ENCODE results near the gene FAT2. TPM values are rescaled to one million over a fixed set of nuclear protein-coding genes. Genes with fewer than 3 reads are reported as not detected.

FAT2 gene
- total and polyA plus RNA-seq, 2 donors (not counting 1 experiment from before 2014, with no cell fraction given), result not detected

- POLR2A ChIA-PET, result no interaction called here
- no peak overlapping the region for H3K4me2 ChIP-seq (replicated peaks; ENCODE audit: low read depth, low read length, poor library complexity, severe bottlenecking)
- H3K4me1 ChIP-seq (ENCODE audit: control insufficient read depth in 2 of 2, insufficient read depth in 2 of 2, low read length in 2 of 2), result no peaks in the 10 kb centered on the region
- no peak overlapping the region for H3K27ac Mint-ChIP-seq
- H3K4me3 Mint-ChIP-seq, result no peak overlapping the region
- H3K4me1 Mint-ChIP-seq, result no peaks in the 10 kb centered on the region
- H3K27me3 ChIP-seq (replicated peaks in 1 of 4; ENCODE audit: control extremely low read depth in 1 of 4, control insufficient read depth in 3 of 4, insufficient read depth in 4 of 4, low read length in 3 of 4), result no peaks in the 10 kb centered on the region
- H3K27me3 Mint-ChIP-seq, result no peaks in the 10 kb centered on the region
- H2AFZ ChIP-seq (ENCODE audit: insufficient read depth, low read depth, low read length, poor library complexity, severe bottlenecking), result no peak overlapping the region
- DNase-seq, result no peak
- CTCF ChIA-PET, result no interaction called here
- H3K9me3 ChIP-seq (ENCODE audit: control extremely low read depth in 1 of 3, control insufficient read depth in 2 of 3, insufficient read depth in 1 of 3, low read length in 2 of 3), result no peaks in the 10 kb centered on the region
- no peak overlapping the region for H3K9ac ChIP-seq (ENCODE audit: low read length)
- H3K27ac ChIP-seq (ENCODE audit: low read length in 2 of 2), result no peak overlapping the region
- ATAC-seq (ENCODE audit: low read depth), result no peak
- no peaks in the 10 kb centered on the region for H3K79me2 ChIP-seq (ENCODE audit: control insufficient read depth, insufficient read depth, low read length)
- no peak overlapping the region for H3K4me3 ChIP-seq (ENCODE audit: control extremely low read depth in 1 of 5, extremely low read depth in 1 of 5, insufficient read depth in 1 of 5, low read depth in 2 of 5, low read length in 4 of 5)
- H4K20me1 ChIP-seq (ENCODE audit: control insufficient read depth, insufficient read depth, low read length, poor library complexity, severe bottlenecking), result no peaks in the 10 kb centered on the region
- TF ChIP-seq EZH2 (IDR thresholded peaks at IDR 0.05; ENCODE audit: borderline replicate concordance, insufficient read depth, low read depth, low read length, poor library complexity, severe bottlenecking) (no peak), CTCF (IDR thresholded peaks at IDR 0.05) (no peak)
- H3K9me3 Mint-ChIP-seq (ENCODE audit: insufficient read depth), result no peaks in the 10 kb centered on the region
- intact Hi-C loops (cut with micrococcal nuclease), result no loop called here
- H3K36me3 ChIP-seq (replicated peaks in 1 of 2; ENCODE audit: control extremely low read depth in 1 of 2, control insufficient read depth in 1 of 2, extremely low read depth in 1 of 2, insufficient read depth in 2 of 2, low read length in 1 of 2), result no peaks in the 10 kb centered on the region
- WGBS (ENCODE audit: insufficient coverage), result no CpG with 5 or more reads among the region's 2 CpGs
These were observed 49.6 kb downstream of the FAT2 start for GRCh38 chr5:151541571-151541970.

Other genes with a start within 250 kb of the FAT2 start
- not detected in 2 replicates for gene SLC36A2, start 243.8 kb downstream of the FAT2 start, total RNA-seq
- gene SLC36A2, start 243.8 kb downstream of the FAT2 start, polyA plus RNA-seq, result not detected in 2 replicates
- 12.9 and 15.1 TPM in 2 replicates for gene SLC36A1, start 143.7 kb downstream of the FAT2 start, total RNA-seq
- 4.0 and 6.1 TPM in 2 replicates for gene SLC36A1, start 143.7 kb downstream of the FAT2 start, polyA plus RNA-seq
- not detected in 2 replicates for gene SPARC, start 95.6 kb upstream of the FAT2 start, total RNA-seq
- gene SPARC, start 95.6 kb upstream of the FAT2 start, polyA plus RNA-seq, result 0.45 and 2.9 TPM in 2 replicates
- gene ATOX1, start 167.3 kb upstream of the FAT2 start, total RNA-seq, result 32.0 and 37.3 TPM in 2 replicates
- 33.4 and 43.6 TPM in 2 replicates for gene ATOX1, start 167.3 kb upstream of the FAT2 start, polyA plus RNA-seq
- gene G3BP1, start 180.6 kb upstream of the FAT2 start, total RNA-seq, result 159 and 173 TPM in 2 replicates
- 12.2 and 12.7 TPM in 2 replicates for gene G3BP1, start 180.6 kb upstream of the FAT2 start, polyA plus RNA-seq